PC-3 (cell line): ENCODE results near the gene NET1. TPM values are rescaled to one million over a fixed set of nuclear protein-coding genes. Genes with fewer than 3 reads are reported as not detected.

Experiments
- ATAC-seq: fragments of 200-7000 bp; cut with Tn5 transposase; 2 replicates; pipeline ENCODE4 v1.9.1; 2020; ENCODE audit warnings: mild to moderate bottlenecking, moderate library complexity
- BruUV-seq: library from RNA; stranded (reverse); fragments of 400-500 nt; replicated peaks from 2 replicates; lab custom pipeline; 2021; lab: Mats Ljungman, UMichigan
- CTCF ChIA-PET: fragments of 300-600 bp; sonication (Branson Sonifier 250); formaldehyde crosslinking; loops from one replicate; lab custom pipeline; 2022; ENCODE audit warnings: antibody characterized with exemption; lab: Charles Lee
- POLR2A ChIA-PET: fragments of 300-600 bp; sonication (Branson Sonifier 250); formaldehyde crosslinking; loops from one replicate; lab custom pipeline; 2022; ENCODE audit warnings: antibody characterized with exemption; ENCODE audit not compliant: unreplicated experiment; lab: Charles Lee
- DNase-seq: peaks from one replicate; pipeline ENCODE4 v3.0.0-alpha.2; 2015
- H2AFZ ChIP-seq: fragments of 300-600 bp; sonication (generic); 2 replicates; pipeline ENCODE4 v1.6.0; 2016; ENCODE audit warnings: antibody characterized with exemption, low read length
- H3F3A ChIP-seq: fragments of 300-600 bp; sonication (generic); one replicate; pipeline ENCODE4 v1.6.0; 2017; ENCODE audit warnings: antibody characterized with exemption, low read length, control low read depth, mild to moderate bottlenecking; ENCODE audit not compliant: unreplicated experiment
- H3K27ac ChIP-seq: fragments of 300-600 bp; sonication (generic); 2 replicates; pipeline ENCODE4 v1.5.1; 2016; ENCODE audit warnings: mild to moderate bottlenecking, low read length
- H3K27me3 ChIP-seq: fragments of 300-600 bp; sonication (generic); 2 replicates; pipeline ENCODE4 v1.6.1; 2016; ENCODE audit warnings: low read length, mixed read lengths
- H3K36me3 ChIP-seq: fragments of 300-600 bp; sonication (generic); 2 replicates; pipeline ENCODE4 v1.6.1; 2016; ENCODE audit warnings: low read depth, mixed run types, low read length, mixed read lengths
- H3K4me1 ChIP-seq: fragments of 300-600 bp; sonication (generic); 2 replicates; pipeline ENCODE4 v1.5.1; 2016; ENCODE audit warnings: low read length; ENCODE audit not compliant: insufficient read depth
- H3K4me2 ChIP-seq: fragments of 300-600 bp; sonication (generic); 2 replicates; pipeline ENCODE4 v1.6.0; 2016; ENCODE audit warnings: low read length
- H3K4me3 ChIP-seq: fragments of 300-600 bp; sonication (generic); 2 replicates; pipeline ENCODE4 v1.5.1; 2016; ENCODE audit warnings: mild to moderate bottlenecking, low read length, mixed read lengths
- H3K79me2 ChIP-seq: fragments of 300-600 bp; sonication (generic); 2 replicates; pipeline ENCODE4 v1.6.1; 2017; ENCODE audit warnings: low read length, mixed read lengths
- H3K9ac ChIP-seq: fragments of 300-600 bp; sonication (generic); 2 replicates; pipeline ENCODE4 v1.6.0; 2016; ENCODE audit warnings: mild to moderate bottlenecking, low read length
- H3K9me2 ChIP-seq: fragments of 300-600 bp; sonication (generic); replicated peaks from 2 replicates; pipeline ENCODE4 v1.6.1; 2016; ENCODE audit warnings: mixed run types, low read length, mixed read lengths
- H3K9me3 ChIP-seq: fragments of 300-600 bp; sonication (generic); 2 replicates; pipeline ENCODE4 v1.6.1; 2016; ENCODE audit warnings: low read length, mixed read lengths
- H4K20me1 ChIP-seq: fragments of 300-600 bp; sonication (generic); 2 replicates; pipeline ENCODE4 v1.6.1; 2016; ENCODE audit warnings: low read length, mixed read lengths
- CTCF ChIP-seq: fragments of 300-600 bp; sonication (generic); conservative IDR thresholded peaks from 2 replicates; pipeline ENCODE4 v1.5.1; 2017; ENCODE audit warnings: antibody characterized with exemption, low read depth, mild to moderate bottlenecking, low read length
- EZH2 ChIP-seq: fragments of 300-600 bp; sonication (generic); IDR thresholded peaks from one replicate; pipeline ENCODE4 v1.6.1; 2017; ENCODE audit warnings: antibody characterized with exemption, mild to moderate bottlenecking, low read length; ENCODE audit not compliant: unreplicated experiment
- EZH2phosphoT487 ChIP-seq: fragments of 300-600 bp; sonication (generic); IDR thresholded peaks from 2 replicates; pipeline ENCODE4 v1.6.1; 2018; ENCODE audit warnings: mild to moderate bottlenecking, antibody characterized with exemption, low read length, borderline replicate concordance
- intact Hi-C: fragments of 100-400 bp; cut with micrococcal nuclease; formaldehyde crosslinking; loops from 2 replicates; pipeline ENCODE4 v1.9.0; 2023
- total RNA-seq: library from RNA; depleted of rRNA; stranded (reverse); fragments of >200 nt; gene quantifications from 2 replicates; pipeline ENCODE4 v1.2.3, GENCODE V29; 2014

Gene NET1
- total RNA-seq, 1 experiment from 2014 or later: 88.2 TPM

GRCh38 chr10:5369362-5370158 is 42.8 kb upstream of the NET1 start:
- Histone ChIP-seq H3K27ac (no peak overlapping the region), H3K9me3 (no peaks in the 10 kb centered on the region), H3K27me3 (0 out of 2 replicates have a peak, but pooled peaks cover 4% of the 10 kb centered on the region), H3K36me3 (no peaks in the 10 kb centered on the region), H3K9me2 (no peaks in the 10 kb centered on the region), H3K79me2 (no peaks in the 10 kb centered on the region), H3K4me2 (no peak overlapping the region), H3K4me1 (no peaks in the 10 kb centered on the region), H2AFZ (no peak overlapping the region), H3K4me3 (no peak overlapping the region), H3K9ac (no peak overlapping the region), H3F3A (no peaks in the 10 kb centered on the region), H4K20me1 (no peaks in the 10 kb centered on the region)
- TF ChIP-seq CTCF (no peak), EZH2 (no peak)
- CTCF ChIA-PET: no interaction called here
- BruUV-seq: no TSS peak
- intact Hi-C loops: no loop called here
- DNase-seq (no peak), ATAC-seq (no peak)
- POLR2A ChIA-PET: no interaction called here

- TF ChIP-seq EZH2: no peak
- no peak for TF ChIP-seq CTCF
- TF ChIP-seq EZH2phosphoT487: no peak
- intact Hi-C loops: no loop called here
- no peaks in the 10 kb centered on the region for H3K36me3 ChIP-seq
- no peak overlapping the region for H3K9ac ChIP-seq
- no TSS peak for BruUV-seq
- no peaks in the 10 kb centered on the region for H3K79me2 ChIP-seq
- H3K9me2 ChIP-seq: no peaks in the 10 kb centered on the region
- no peak overlapping the region for H3K27ac ChIP-seq
- no peak overlapping the region for H2AFZ ChIP-seq
- ChIA-PET CTCF (no interaction called here), POLR2A (no interaction called here)
- no peak overlapping the region for H3K4me2 ChIP-seq
- no peaks in the 10 kb centered on the region for H4K20me1 ChIP-seq
- H3K4me3 ChIP-seq: no peak overlapping the region
- H3K4me1 ChIP-seq: no peaks in the 10 kb centered on the region
- DNase-seq: no peak
- H3K27me3 ChIP-seq: 0 out of 2 replicates have a peak, but pooled peaks cover 4% of the 10 kb centered on the region
- no peaks in the 10 kb centered on the region for H3K9me3 ChIP-seq
- no peak for ATAC-seq
- no peaks in the 10 kb centered on the region for H3F3A ChIP-seq
Observed at GRCh38 chr10:5370493-5371352, 41.6 kb upstream of the NET1 start.

GRCh38 chr10:5373307-5373706 is 39.0 kb upstream of the NET1 start:
- Histone ChIP-seq H3K36me3 (no peaks in the 10 kb centered on the region), H3F3A (no peaks in the 10 kb centered on the region), H4K20me1 (no peaks in the 10 kb centered on the region), H3K9ac (no peak overlapping the region), H3K4me1 (no peaks in the 10 kb centered on the region), H3K79me2 (no peaks in the 10 kb centered on the region), H3K9me2 (no peaks in the 10 kb centered on the region), H3K9me3 (no peaks in the 10 kb centered on the region), H2AFZ (no peak overlapping the region), H3K4me3 (no peak overlapping the region), H3K27me3 (no peaks in the 10 kb centered on the region), H3K27ac (no peak overlapping the region), H3K4me2 (no peak overlapping the region)
- ChIA-PET POLR2A (no interaction called here), CTCF (no interaction called here)
- ATAC-seq (no peak), DNase-seq (no peak)
- intact Hi-C loops: no loop called here
- BruUV-seq: no TSS peak
- no peak for TF ChIP-seq EZH2phosphoT487
- TF ChIP-seq EZH2: no peak
- TF ChIP-seq CTCF: no peak
